COLO668 (cell line): Measurements from ENCODE around the gene AMY1C.
"Not testable (repeated sequence)": the region's sequence is repeated elsewhere in the genome, so short reads cannot be mapped to it uniquely, and the experiment has no call there.

Experiments used
- DNase-seq: peaks from one replicate; lab custom pipeline; 2025; ENCODE audit not compliant: unreplicated experiment; lab: John Stamatoyannopoulos, UW

Gene AMY1C

GRCh38 chr1:103749598-103749997 is at the start of gene AMY1C:
Gene AMY1C (plus strand): TSS chr1:103749898. CDS start chr1:103750470, 572 bp downstream.
- not testable (repeated sequence) for DNase-seq

DNA sequence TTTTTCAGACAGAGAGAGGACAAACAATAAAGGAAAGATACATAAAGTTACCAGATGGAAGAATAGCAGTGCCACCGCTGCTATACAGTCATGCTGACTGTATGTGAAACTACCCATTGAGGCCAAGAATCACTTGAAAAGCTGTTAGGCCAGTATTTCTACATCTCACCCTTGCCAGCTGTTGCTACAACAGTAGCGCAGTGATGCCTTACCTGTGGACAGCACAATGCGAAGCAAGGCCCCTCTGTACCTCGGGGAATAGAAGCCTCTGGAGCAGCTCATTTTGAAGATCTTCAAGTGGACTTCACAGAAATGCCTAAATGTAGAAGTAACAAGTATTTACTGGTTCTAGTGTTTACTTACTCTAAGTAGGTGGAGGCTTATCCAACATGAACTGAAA is 49.0 kb upstream of the AMY1C start:
- not testable (repeated sequence) for DNase-seq

- not testable (repeated sequence) for DNase-seq
These were observed 48.4 kb upstream of the AMY1C start for GRCh38 chr1:103701256-103701655.

DNA sequence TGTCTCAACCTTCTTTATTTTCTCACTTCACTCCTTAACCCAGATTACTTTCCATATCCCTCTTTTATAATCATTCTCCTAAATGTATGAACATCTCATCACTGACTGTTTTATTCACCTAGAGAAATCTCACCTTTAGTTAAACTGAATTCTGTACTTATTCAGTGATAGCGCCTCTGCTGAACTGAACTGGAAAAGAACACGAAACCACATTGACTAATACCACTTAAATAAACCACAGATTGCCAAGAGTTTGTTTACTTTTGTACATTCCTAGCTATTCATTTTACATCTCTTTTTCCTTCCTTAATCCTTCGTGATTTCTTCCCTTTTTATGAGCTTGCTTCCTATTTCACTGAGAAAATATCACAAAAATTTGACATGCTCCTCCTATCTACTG is 42.0 kb upstream of the AMY1C start:
- not testable (repeated sequence) for DNase-seq

DNA sequence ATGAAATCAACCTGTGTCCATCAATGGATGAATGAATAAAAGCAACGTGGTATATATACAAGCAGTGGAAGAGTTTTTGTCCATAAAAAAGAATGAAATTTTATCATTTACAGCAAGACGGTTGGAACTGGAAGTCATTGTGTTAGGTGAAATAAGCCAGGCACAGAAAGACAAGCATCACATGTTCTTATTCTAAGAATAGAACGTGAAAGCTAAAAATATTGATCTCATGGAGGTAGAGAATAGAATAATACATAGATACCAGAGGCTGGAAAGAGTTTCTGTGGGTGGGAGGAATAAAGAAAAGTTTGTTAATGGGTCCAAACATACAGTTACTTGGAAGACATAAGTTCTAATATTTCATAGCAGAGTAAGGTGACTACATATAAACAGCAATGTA is 39.3 kb upstream of the AMY1C start:
- DNase-seq: not testable (repeated sequence)

DNA sequence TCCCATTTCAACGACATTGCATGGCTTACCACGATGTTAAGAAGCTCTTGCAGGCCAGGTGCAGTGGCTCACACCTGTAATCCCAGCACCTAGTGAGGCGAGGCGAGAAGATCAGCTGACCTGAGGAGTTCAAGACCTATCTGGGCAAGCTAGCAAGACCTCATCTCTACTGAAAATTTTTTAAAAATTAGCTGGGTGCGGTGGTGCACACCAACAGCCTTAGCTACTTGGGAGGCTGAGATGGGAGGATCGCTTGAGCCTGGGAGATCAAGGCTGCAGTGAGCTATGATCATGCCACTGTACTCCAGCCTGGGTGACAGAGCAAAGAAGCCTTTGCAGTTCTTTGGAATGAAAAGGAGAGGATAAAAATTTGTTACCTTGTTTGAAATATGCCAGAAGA is 32.3 kb upstream of the AMY1C start:
- not testable (repeated sequence) for DNase-seq

DNA sequence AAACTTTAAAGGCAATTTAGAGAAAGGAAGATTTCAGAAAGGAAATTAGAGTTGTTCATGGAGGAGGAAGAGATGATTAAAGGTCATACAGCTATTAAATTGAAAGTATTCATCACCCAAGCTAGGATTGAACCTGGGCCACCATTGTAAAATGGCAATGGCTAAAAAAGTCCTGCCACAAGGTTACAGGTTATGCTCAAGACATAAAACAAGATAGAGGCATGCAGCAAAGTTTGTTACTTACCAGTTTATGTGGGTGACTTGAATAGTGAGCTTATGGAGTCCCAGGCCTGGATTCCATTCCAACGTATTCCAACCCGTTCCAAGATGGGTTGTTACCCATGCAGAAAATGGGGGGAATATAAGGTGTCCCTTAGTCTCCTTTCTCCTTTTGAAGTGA is 28.2 kb upstream of the AMY1C start:
- DNase-seq: not testable (repeated sequence)

GRCh38 chr1:103735334-103735733 is 14.4 kb upstream of the AMY1C start:
- DNase-seq: not testable (repeated sequence)

GRCh38 chr1:103738031-103738430 is 11.7 kb upstream of the AMY1C start:
- DNase-seq: not testable (repeated sequence)

GRCh38 chr1:103744449-103744848 is 5.2 kb upstream of the AMY1C start:
- DNase-seq: not testable (repeated sequence)

GRCh38 chr1:103745040-103745439 is 4.7 kb upstream of the AMY1C start:
- not testable (repeated sequence) for DNase-seq

DNA sequence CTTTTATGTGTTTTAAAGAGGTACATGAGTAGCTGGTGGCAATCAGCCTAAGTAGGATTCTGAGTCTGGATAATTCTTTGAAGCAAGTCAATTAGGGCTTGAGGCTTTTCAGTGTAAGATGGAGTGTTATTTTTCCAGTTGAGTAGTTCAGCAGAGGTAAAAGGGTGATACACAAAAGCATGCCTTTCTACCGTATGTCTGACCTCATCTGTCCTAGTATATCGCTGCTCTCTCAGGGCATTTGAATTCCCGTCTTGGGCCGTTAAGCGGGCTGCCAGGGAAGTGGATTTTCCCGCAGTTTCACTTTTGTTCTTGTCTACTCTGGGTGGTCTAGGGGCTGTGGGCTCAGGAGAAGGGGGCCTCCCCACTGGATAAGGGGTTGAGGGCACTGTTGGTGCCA is 1.4 kb upstream of the AMY1C start:
- not testable (repeated sequence) for DNase-seq

DNA sequence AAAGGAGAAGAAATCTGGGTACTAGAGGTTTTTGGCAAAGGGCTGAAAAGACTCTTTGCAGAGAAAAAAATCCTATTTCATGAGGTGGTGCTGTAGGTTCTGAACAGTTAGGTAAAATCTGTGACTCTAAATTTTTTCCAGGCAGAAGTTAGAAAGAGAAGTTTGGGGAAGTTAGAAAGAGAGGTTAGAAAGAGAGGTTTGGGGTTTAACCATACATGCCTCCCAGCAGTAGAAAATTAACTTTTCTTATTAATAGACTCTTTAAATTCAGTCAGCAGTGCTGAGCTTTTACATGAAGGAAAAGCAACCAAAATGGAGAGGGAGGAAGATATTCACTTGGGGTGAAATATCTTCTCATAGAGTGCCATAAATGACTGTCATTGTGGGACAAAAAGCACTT is 12.2 kb downstream of the AMY1C start:
- no peak for DNase-seq

DNA sequence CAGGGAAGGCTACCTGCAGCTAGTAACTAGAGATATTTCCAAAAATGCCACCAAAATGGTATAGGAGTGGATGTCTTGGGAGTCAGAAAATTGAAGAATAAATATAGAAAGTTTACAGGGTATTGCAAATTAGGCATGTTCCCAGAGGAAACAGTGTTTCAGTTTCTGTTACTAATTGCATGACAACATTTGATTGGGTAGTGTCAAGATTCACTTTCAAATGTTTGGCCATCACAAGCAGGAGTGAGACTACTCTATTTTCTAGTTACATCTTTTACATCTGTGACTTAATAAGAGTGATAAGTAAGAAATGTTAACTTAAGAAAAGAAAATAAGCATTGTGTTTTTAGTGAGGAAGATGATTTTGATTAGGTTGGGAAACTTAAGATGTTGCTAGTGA is 30.2 kb downstream of the AMY1C start:
- DNase-seq: no peak

- DNase-seq: no peak
These were observed 34.3 kb downstream of the AMY1C start for GRCh38 chr1:103783944-103784377.

- DNase-seq: no peak
These were observed 38.7 kb downstream of the AMY1C start for GRCh38 chr1:103788377-103788776.

DNA sequence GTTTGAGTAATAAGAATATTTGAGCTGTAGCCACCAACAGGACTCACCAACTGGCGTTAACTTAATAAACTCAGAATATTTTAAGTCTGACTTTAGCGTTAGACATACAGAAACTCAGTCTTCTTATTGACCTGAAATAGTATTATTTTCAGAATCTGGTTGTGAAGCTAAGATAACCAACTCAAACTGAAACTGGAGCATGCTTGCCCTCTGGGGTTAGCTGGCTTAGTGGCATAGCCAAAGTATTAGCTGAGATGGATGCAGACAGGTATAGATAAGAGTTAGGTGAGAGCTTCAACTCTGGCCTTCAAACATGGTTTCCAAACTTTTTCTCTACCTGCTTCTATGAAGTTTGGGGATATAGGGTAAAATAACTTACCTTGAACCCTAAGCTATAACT is 40.5 kb downstream of the AMY1C start:
- DNase-seq: no peak
